A204.1 (cell line): ENCODE data around the gene ARHGAP22.

ENCODE experiments used
- FAIRE-seq: peaks from 2 replicates; lab custom pipeline; 2012; peaks lifted over from hg19 to GRCh38; lab: Jason Lieb, UNC

The ARHGAP22 gene

DNA sequence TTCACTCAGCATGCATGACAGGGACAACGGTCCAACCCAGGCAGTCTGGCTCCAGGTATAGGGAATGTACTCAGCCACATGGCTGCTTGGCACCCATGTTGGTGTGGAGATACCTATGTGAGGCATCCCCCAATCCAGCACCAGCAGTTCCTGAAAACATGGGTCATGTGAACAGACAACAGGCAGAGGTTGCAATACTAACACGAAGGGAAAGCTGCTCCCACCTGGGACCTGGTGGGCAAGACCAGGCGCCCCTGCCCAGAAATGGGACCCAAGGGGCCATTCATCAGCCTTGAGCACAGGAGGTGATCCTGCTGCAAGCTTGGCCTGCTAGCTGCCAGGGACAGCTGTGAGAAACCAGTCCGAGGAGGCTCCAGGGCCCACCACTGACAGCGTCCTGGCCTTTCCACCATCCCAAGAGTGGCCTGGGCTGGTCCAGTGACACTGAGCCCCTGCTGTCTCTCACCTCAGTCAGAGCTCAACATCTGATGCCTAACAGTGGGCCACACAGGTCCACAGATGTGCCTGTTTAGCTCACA is 142.3 kb downstream of the ARHGAP22 start:
- FAIRE-seq = no peak

DNA sequence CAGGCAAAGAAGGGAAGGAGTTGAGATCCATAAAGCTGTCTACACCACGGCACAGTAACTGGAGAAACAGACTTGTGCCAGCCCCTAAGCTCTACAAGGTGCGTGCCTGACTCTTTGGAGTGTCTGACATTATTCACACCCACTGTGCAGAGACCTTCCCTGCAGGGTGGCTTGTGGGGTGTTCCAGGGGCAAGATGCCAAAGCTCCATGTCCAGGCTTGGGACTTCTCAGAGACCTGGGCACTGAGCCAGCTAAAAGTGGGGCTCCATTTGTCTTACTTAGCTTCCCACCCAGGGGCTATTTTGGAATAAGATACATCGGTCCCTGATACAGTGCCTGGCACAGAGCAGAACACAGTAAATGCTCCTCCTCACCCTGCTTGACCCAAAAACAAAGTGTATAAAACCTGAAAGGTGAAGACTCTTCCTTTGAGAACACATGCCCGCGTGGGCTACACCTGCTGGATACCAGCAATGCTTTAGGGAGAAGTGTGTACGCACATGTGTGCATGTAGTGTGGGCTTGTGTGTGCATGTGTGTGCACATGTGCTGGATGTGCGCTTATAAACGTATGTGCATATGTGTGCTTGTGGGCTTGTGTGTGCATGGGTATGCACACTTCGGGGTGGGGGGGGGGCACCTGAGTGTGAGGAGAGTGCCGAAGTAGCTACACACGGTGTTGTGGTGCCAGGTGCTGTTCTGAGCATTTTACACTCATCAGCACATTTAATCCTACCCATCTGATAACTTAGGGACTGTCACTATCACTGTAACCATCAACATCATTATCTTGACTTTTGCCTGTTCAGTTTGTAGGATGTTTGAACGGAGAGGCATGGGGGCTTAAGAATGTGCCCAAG is 143.0 kb downstream of the ARHGAP22 start:
- FAIRE-seq = no peak

DNA sequence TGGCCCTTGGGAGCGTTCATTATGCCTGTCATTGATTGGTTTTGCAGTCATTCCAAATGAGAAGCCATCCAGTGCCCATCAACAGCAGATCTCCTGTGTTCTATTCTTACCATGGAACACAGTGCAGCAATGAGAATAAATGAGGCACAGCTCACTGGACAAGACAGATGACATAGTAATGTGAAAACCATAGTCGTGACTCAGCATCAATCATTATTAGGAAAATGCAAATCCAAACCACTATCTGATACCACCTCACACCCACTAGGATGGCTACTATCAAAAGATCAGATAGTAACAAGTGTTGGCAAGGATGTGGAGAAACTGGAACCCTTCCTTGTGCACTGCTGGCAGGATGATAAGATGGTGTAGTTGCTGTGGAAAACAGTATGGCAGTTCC is 144.7 kb downstream of the ARHGAP22 start:
- no peak for FAIRE-seq

GRCh38 chr10:48459270-48460150 is 145.4 kb downstream of the ARHGAP22 start:
- no peak for FAIRE-seq

GRCh38 chr10:48458662-48459048 is 146.2 kb downstream of the ARHGAP22 start:
- no peak for FAIRE-seq

DNA sequence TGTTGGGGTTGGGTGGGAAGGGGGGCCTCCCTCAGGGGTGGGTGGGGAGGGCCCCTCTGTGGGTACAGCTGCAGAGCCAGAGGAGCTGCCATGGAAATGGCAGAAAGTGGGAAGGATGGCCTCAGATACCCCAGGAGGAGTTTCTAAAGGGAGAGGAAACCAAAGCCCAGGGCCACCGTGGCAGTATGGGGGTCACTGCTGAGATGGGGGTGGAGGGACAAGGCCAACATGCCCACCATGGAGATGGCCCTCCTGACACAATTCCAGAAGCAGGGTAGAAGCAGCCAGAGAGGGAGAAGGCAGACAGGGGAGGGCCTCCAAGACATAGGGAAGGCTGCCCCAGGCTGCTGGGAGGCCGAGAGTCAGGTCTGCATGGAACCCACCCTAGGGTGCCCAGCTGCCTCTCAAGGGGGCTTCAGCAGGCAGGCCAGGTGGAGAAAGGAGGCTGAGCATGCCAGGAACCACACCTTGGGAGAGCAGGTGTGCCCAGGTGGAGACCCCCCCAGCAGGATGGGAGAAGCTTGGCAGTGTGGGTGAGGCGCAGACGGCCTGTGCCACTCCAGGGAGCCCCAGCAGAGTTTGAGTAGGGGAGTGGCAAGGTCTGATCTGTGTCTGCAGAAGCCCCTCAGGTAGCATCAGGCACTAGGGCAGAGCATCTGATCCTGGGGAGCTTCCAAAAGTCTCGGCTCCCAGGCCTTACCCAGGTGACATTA is 146.8 kb downstream of the ARHGAP22 start:
- no peak for FAIRE-seq

- no peak for FAIRE-seq
Measured at GRCh38 chr10:48456808-48457761, 147.8 kb downstream of the ARHGAP22 start.

DNA sequence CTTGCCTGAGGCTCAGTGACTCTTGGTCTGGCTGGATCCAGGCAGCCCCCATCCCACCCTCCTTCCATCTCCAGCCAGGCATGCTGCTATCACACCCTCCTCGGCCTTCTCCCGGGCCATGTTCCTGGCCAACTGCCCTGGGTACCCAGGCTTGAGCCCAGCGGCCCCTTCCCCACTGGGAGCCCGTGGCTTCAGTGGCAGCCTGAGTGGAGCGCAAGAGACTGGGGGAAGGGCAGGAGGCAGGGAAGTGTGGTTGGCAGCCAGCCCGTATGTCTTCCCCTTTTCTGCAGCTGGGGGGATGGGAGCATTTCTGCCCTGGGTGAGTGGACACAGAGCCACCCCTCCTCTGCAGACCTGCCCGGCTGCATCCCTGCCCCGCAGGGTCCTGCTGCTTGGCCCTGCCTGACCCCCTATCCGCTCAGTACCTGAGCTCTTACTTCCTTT is 148.5 kb downstream of the ARHGAP22 start:
- no peak for FAIRE-seq

GRCh38 chr10:48455392-48456151 is 149.3 kb downstream of the ARHGAP22 start:
- no peak for FAIRE-seq

DNA sequence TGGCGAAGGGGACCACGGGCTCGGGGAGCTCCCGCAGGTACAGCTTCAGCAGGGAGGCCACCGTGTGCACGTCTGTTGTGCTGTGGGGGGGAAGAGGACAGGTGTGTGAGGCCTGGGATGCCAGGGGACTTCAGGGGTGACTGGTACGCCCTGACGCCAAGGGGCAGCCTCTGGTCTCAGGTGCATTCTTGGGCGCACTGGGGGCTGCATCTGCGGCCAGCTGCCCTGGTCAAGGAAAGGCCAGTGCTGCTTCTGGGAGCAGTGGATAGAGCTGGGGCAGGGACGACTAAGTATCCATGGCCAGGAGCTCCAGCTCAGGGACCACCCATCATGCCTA is 149.8 kb downstream of the ARHGAP22 start:
- FAIRE-seq = no peak

- FAIRE-seq = no peak
Measured at GRCh38 chr10:48454302-48455054, 150.4 kb downstream of the ARHGAP22 start.

DNA sequence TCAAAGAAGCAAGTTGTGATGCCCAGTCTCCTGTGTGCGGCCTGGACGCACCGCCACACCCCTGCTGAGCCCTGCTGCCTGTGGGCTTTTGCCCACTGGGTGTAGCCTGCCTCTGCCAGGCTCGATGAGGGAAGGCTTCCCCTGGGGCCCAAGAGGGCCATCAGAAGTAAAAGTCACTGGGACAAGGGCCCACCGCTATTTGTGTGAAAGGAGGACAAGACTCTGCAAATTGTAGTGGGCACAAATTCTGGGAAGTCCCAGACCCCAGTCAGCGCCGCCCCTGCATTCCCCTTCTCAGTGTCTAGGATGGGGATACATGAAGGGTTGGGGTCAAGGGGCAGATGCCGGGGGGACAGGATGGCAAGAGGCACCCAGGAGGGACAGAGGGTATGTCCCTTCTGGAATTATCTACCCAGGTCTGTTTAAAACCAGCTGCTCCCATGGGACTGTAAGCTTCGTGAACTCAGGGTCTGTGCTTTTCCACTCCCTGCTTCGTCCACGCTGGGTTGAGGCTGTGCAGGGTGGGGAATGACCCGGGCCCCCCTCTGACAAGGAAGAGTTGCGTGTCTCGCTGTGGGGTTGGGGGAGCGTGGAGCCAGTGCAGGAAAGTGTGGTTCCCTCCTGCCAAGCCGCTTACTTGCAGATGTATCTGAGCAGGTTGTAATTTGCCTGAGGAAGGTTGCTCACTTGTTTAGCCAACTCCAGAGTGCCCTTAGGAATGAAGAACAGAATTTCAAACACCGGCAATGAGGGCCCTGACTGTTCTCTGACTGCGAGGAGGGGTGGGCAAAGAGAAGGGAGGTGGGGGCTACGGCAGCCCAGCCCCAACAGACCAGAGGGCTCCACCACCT is 151.2 kb downstream of the ARHGAP22 start:
- no peak for FAIRE-seq

- no peak for FAIRE-seq
Measured at GRCh38 chr10:48452879-48453412, 151.9 kb downstream of the ARHGAP22 start.

- no peak for FAIRE-seq
Measured at GRCh38 chr10:48451969-48452878, 152.6 kb downstream of the ARHGAP22 start.

- FAIRE-seq = no peak
Measured at GRCh38 chr10:48450741-48451466, 154.0 kb downstream of the ARHGAP22 start.

GRCh38 chr10:48450233-48450740 is 154.6 kb downstream of the ARHGAP22 start:
- FAIRE-seq = no peak
